Mesangial cell (primary cell): ENCODE results near the gene ROBO4. TPM values are rescaled to one million over a fixed set of nuclear protein-coding genes. Genes with fewer than 3 reads are reported as not detected.

Experiments
- total RNA-seq: library from RNA; depleted of rRNA; stranded (reverse); fragments of >200 nt; gene quantifications from 2 replicates; pipeline ENCODE4 v1.2.3, GENCODE V29; 2015

The ROBO4 gene
- 0.65 and 0.76 TPM in 2 replicates for total RNA-seq

DNA sequence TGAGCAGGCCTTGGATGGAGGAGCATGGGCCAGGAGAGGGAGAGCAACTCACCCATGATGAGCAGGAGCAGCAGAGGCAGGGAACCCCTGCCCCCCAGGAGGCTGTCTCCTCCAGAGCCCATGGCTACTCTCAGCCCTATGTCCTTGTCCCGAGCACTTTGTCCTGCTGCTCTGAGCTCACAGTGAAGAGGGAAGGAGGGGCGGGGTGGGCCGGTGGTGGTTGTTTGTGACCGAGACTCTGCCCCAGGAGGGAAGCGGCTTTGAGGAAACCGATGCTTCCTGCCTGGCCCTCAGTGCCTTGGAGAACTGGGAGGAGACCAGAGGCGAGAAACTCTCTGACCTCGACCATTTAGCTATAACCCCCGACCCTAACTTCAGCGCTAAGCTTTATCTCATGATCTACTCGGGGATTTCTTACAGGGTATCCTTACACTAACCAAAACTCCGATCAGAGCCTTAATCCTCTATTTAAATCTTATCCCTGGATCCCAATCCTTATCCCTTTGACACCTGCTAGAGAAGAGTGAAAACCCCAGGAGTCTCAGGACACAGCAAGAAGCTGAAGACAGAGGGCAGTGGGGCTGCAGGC is at the start of gene ROBO4:
Gene ROBO4 (minus strand): TSS at position 192 of the 589 bp plus-strand sequence. CDS start 70 bp downstream, at position 122.

DNA sequence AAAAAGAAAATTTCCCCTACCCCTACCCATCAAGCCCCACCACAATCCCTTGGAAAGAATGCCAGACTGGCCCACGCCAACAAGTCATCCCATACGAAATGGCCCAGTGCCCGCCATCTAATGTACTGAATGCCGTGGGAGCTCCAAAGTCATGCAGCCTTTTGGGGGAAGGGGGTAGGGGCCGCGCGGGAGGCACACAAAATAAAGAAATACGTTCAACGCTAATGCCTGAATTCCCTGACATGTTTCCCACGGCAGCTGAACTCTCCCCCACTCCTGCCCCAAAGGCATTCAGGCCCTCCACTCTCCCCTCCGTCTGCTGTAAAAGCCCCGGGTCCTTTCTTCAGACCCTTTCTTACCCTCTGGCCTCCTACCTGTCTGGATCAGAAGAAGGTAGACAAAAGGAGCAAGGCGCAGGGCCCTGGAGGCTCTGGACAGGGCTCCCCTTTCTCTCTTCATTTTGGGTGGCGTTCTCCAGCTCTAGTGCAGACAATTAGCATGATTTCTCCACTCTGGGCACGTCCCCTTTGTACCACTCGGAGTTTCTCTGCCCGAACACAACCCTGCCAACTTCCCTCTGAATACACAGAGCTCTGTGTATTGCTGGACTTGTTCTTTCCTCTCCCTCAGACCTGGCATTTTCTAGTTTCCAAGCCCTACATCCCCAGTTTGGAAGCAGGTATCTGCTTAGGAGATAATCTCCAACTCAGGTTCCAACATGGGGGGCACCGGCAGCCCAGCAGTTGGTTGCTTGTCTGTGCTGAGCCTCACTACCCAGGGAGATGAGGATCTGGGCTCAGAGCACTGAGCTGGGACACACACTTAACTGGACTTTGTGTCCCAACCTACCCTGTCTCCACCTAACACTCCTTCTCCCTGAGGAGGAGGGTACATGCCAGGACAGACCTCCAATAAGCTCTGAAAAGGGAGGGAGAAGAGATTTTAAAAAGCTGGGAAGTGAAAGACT is 38.2 kb upstream of the ROBO4 start, which contains the start of gene HEPACAM:
Gene HEPACAM (minus strand): TSS at position 500 of the 967 bp plus-strand sequence. CDS start 41 bp downstream, at position 459.

DNA sequence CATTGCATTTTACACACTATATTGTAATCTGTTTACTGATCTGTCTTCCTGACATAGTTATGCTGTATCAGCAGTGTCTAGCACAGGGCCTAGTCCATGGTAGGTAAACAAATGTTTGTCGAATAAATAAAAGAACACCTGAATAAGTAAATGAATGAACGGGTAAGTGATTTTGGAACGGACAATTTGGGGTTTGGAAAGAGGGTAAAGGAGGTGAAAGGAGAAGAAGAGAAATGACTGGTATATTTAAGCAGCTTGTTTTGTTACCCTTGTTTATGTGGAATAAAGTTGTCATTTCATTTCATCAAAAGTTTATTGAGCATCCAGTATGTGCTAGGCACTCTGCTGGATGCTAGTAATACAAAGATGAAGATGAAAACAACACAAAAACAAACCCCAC is 21.3 kb upstream of the ROBO4 start, which contains the start of gene HEPN1:
Gene HEPN1 (plus strand): TSS at position 301 of the 400 bp plus-strand sequence.

DNA sequence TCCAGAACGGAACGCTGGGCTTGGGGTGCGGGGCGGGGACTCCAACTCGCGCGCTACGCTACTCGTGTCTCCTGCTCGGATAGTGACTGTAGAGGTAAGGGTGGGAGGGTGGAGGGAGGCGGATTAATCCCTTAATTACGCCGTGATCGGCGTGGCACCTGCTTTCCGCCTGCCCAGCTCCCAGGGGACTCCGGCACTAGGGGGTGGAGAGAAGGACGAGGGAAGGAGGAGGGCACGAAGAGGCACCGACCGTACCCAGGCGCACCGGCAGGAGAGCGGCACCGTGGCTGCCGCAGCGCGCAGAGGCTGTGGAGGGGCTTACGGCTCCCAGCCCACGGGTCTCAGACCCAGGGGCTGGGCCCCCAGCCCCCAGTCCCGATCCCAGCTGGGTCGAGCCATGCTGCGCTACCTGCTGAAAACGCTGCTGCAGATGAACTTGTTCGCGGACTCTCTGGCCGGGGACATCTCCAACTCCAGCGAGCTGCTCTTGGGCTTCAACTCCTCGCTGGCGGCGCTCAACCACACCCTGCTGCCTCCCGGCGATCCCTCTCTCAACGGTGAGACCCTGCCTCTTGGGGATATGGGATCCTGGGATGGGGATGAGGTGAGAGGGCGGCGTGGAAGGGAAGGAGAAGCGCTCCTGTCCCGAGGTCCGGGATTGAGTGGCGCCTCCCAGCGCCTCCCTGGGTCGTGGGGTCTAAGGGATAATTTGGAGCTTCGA is 32.3 kb downstream of the ROBO4 start, which contains the start of gene ROBO3:
Gene ROBO3 (plus strand): TSS at position 252 of the 721 bp plus-strand sequence. CDS start 146 bp downstream, at position 398.

Other genes with a start within 250 kb of the ROBO4 start
- gene SIAE, start 224.1 kb downstream of the ROBO4 start, total RNA-seq, result 5.2 and 16.9 TPM in 2 replicates
- gene SPA17, start 224.0 kb downstream of the ROBO4 start, total RNA-seq, result 4.2 and 12.9 TPM in 2 replicates
- 0.76 and 11.1 TPM in 2 replicates for gene NRGN, start 157.9 kb downstream of the ROBO4 start, total RNA-seq
- gene VSIG2, start 145.6 kb downstream of the ROBO4 start, total RNA-seq, result 0.13 TPM in 1 of 2 replicates, not detected in the other
- gene ESAM, start 135.6 kb downstream of the ROBO4 start, total RNA-seq, result 6.1 and 35.7 TPM in 2 replicates
- 7.5 and 11.1 TPM in 2 replicates for gene MSANTD2, start 97.5 kb downstream of the ROBO4 start, total RNA-seq
- gene ROBO3, start 32.4 kb downstream of the ROBO4 start, total RNA-seq, result 22.3 and 22.6 TPM in 2 replicates
- not detected in 2 replicates for gene HEPN1, start 21.4 kb upstream of the ROBO4 start, total RNA-seq
- not detected in 2 replicates for gene HEPACAM, start 38.2 kb upstream of the ROBO4 start, total RNA-seq
- 0.25 and 2.3 TPM in 2 replicates for gene CCDC15, start 56.3 kb upstream of the ROBO4 start, total RNA-seq
- 0.25 and 0.98 TPM in 2 replicates for gene SLC37A2, start 165.4 kb upstream of the ROBO4 start, total RNA-seq
- gene TMEM218, start 213.8 kb upstream of the ROBO4 start, total RNA-seq, result 23.0 and 23.6 TPM in 2 replicates